Head of caudate nucleus (tissue), 42 donors: ENCODE measurements around the gene DNAAF8.
A peak's percentile ranks its signal among the peaks of the same experiment; 100 is the strongest.
"Not testable (repeated sequence)": the region's sequence is repeated elsewhere in the genome, so short reads cannot be mapped to it uniquely, and the experiment has no call there.

ENCODE experiments used
- DNase-seq, 42 donors: peaks; one replicate each; pipeline versions ENCODE4 v3.0.0 to v3.0.0-alpha.2; 2020 to 2021; ENCODE audit warnings: mixed read lengths in 7 of 42
- intact Hi-C: fragments of 100-400 bp; cut with DNase I; formaldehyde crosslinking; loops from one replicate; pipeline ENCODE4 v1.15.0; 2022

Gene DNAAF8

GRCh38 chr16:4766875-4767628 is 32.7 kb downstream of the DNAAF8 start, which contains the start of gene ZNF500:
TSS of gene ZNF500 (minus strand) at chr16:4767162. CDS start at chr16:4765978, 1,184 bp downstream.
- intact Hi-C loops = loop anchor here (5.0 kb wide), 2 partner anchors 35 to 80 kb away; partner anchors contain the start of genes GLYR1, ROGDI and UBN1
- peak; percentile 97 to 100 (median 99) for DNase-seq

GRCh38 chr16:4767872-4768548 is 33.7 kb downstream of the DNAAF8 start:
- intact Hi-C loops = loop anchor here (5.0 kb wide), 2 partner anchors 34 to 79 kb away; partner anchors contain the start of genes GLYR1, ROGDI and UBN1
- DNase-seq = peak in 2 of 42 donors; percentile 15 to 29

GRCh38 chr16:4768549-4769305 is 34.4 kb downstream of the DNAAF8 start:
- intact Hi-C loops = loop anchor here (5.0 kb wide), 2 partner anchors 34 to 79 kb away; partner anchors contain the start of genes GLYR1, ROGDI and UBN1

GRCh38 chr16:4769306-4769638 is 34.9 kb downstream of the DNAAF8 start:
- no peak for DNase-seq
- intact Hi-C loops = loop anchor here (5.0 kb wide), 2 partner anchors 33 to 78 kb away; partner anchors contain the start of genes GLYR1, ROGDI and UBN1

More at GRCh38 chr16:4768549-4769305, 34.4 kb downstream of the DNAAF8 start:
- DNase-seq = peak; percentile 95 to 100 (median 98)

- no peak for DNase-seq
- intact Hi-C loops = no loop called here
Measured at GRCh38 chr16:4771646-4772045, 37.3 kb downstream of the DNAAF8 start.

- intact Hi-C loops = no loop called here
- no peak for DNase-seq
Measured at GRCh38 chr16:4772351-4772750, 38.0 kb downstream of the DNAAF8 start.

- no peak for DNase-seq
Measured at GRCh38 chr16:4775005-4775404, 40.7 kb downstream of the DNAAF8 start.

GRCh38 chr16:4776141-4776705 is 41.9 kb downstream of the DNAAF8 start:
- no peak for DNase-seq
- intact Hi-C loops = no loop called here

More at GRCh38 chr16:4775005-4775404, 40.7 kb downstream of the DNAAF8 start:
- intact Hi-C loops = no loop called here

- intact Hi-C loops = no loop called here
- DNase-seq = no peak
Measured at GRCh38 chr16:4777339-4778049, 43.2 kb downstream of the DNAAF8 start.

GRCh38 chr16:4778050-4778392 is 43.7 kb downstream of the DNAAF8 start:
- DNase-seq = no peak
- intact Hi-C loops = no loop called here

GRCh38 chr16:4780235-4780634 is 45.9 kb downstream of the DNAAF8 start:
- no peak for DNase-seq
- intact Hi-C loops = no loop called here

GRCh38 chr16:4783251-4783950 is 49.1 kb downstream of the DNAAF8 start:
- intact Hi-C loops = no loop called here
- DNase-seq = peak in 21 of 42 donors; percentile 23 to 79 (median 59)

GRCh38 chr16:4783951-4784336 is 49.6 kb downstream of the DNAAF8 start:
- intact Hi-C loops = no loop called here
- peak in 1 of 42 donors; percentile 35 for DNase-seq

- DNase-seq, intact Hi-C loops: not testable (repeated sequence)
Measured at GRCh38 chr16:4784444-4784987, 50.2 kb downstream of the DNAAF8 start.

- DNase-seq = peak in 6 of 42 donors; percentile 11 to 54 (median 33)
- intact Hi-C loops = no loop called here
Measured at GRCh38 chr16:4785758-4786433, 51.6 kb downstream of the DNAAF8 start.

GRCh38 chr16:4787068-4787467 is 52.7 kb downstream of the DNAAF8 start:
- DNase-seq = peak in 5 of 42 donors; percentile 27 to 68 (median 45)
- intact Hi-C loops = no loop called here
